HG03432 (cell line): ENCODE data around the gene HSPG2.
"Not testable (repeated sequence)": the region's sequence is repeated elsewhere in the genome, so short reads cannot be mapped to it uniquely, and the experiment has no call there.

Experiments
- ATAC-seq: cut with Tn5 transposase; IDR thresholded peaks from one replicate; pipeline ENCODE4 v1.9.1; 2021; ENCODE audit warnings: mild to moderate bottlenecking, moderate library complexity; ENCODE audit not compliant: unreplicated experiment

Gene HSPG2

GRCh38 chr1:21935393-21935804 lies 1.7 kb downstream of the HSPG2 start:
- no peak for ATAC-seq

- no peak for ATAC-seq
These were observed 3.5 kb downstream of the HSPG2 start for GRCh38 chr1:21933397-21934248.

- no peak for ATAC-seq
These were observed 5.0 kb downstream of the HSPG2 start for GRCh38 chr1:21932127-21932526.

GRCh38 chr1:21931171-21932093 lies 5.7 kb downstream of the HSPG2 start:
- ATAC-seq, result no peak

GRCh38 chr1:21930629-21931170 lies 6.4 kb downstream of the HSPG2 start:
- no peak for ATAC-seq

GRCh38 chr1:21930080-21930571 lies 7.0 kb downstream of the HSPG2 start:
- no peak for ATAC-seq

- no peak for ATAC-seq
These were observed 9.4 kb downstream of the HSPG2 start for GRCh38 chr1:21927533-21928237.

- no peak for ATAC-seq
These were observed 10.1 kb downstream of the HSPG2 start for GRCh38 chr1:21926814-21927532.

GRCh38 chr1:21926065-21926464 lies 11.0 kb downstream of the HSPG2 start:
- ATAC-seq, result no peak

- no peak for ATAC-seq
These were observed 11.7 kb downstream of the HSPG2 start for GRCh38 chr1:21925334-21925940.

- no peak for ATAC-seq
These were observed 12.6 kb downstream of the HSPG2 start for GRCh38 chr1:21924503-21925005.

- ATAC-seq, result no peak
These were observed 14.8 kb downstream of the HSPG2 start for GRCh38 chr1:21922090-21923013.

- no peak for ATAC-seq
These were observed 15.8 kb downstream of the HSPG2 start for GRCh38 chr1:21921100-21921875.

GRCh38 chr1:21919520-21919919 lies 17.6 kb downstream of the HSPG2 start:
- no peak for ATAC-seq

- not testable (repeated sequence) for ATAC-seq
These were observed 19.9 kb downstream of the HSPG2 start for GRCh38 chr1:21917239-21917631.

- ATAC-seq, result no peak
These were observed 20.5 kb downstream of the HSPG2 start for GRCh38 chr1:21916447-21917238.
